OCI-LY1 (cell line): ENCODE data around the gene CACNA2D3.
A peak's percentile ranks its signal among the peaks of the same experiment; 100 is the strongest.

Experiments used
- CTCF ChIP-seq: fragments of 200-600 bp; sonication (generic), shearing (Covaris generic); IDR thresholded peaks from 2 replicates; pipeline ENCODE4 v1.5.1; 2017; ENCODE audit warnings: mild to moderate bottlenecking, antibody characterized with exemption, low read length, moderate library complexity, mixed read lengths
- EZH2 ChIP-seq: fragments of 200-600 bp; sonication (generic), shearing (Covaris generic); IDR thresholded peaks from 2 replicates; pipeline ENCODE4 v1.8.0; 2017; ENCODE audit warnings: borderline replicate concordance, mixed run types, mild to moderate bottlenecking, antibody characterized with exemption, low read length, moderate library complexity, mixed read lengths

- TF ChIP-seq CTCF (peak; percentile 35), EZH2 (no peak)
Observed at GRCh38 chr3:54999159-54999558, 876.8 kb downstream of the CACNA2D3 start.
